SK-N-SH (cell line): ENCODE data around the gene ADRM1.

ENCODE experiments used
- EP300 ChIP-seq, 2 experiments: IDR thresholded peaks; 2 replicates each; pipeline versions ENCODE4 v1.4.0 to v1.6.1; 2012; ENCODE audit warnings: borderline replicate concordance in 1 of 2, low read depth in 1 of 2, low read length in 1 of 2
- EZH2phosphoT487 ChIP-seq: fragments of 200-600 bp; sonication (generic); IDR thresholded peaks from 2 replicates; pipeline ENCODE4 v1.6.1; 2017; ENCODE audit warnings: low read depth, mixed run types, mild to moderate bottlenecking, antibody characterized with exemption, moderate library complexity, borderline replicate concordance
- FOXJ3 ChIP-seq: sonication (generic); formaldehyde crosslinking; IDR thresholded peaks from 2 replicates; pipeline ENCODE4 v1.5.1; 2020; ENCODE audit warnings: mild to moderate bottlenecking, missing genetic modification reagents
- MXI1 ChIP-seq: IDR thresholded peaks from 2 replicates; pipeline ENCODE4 v1.6.1; 2012; ENCODE audit warnings: mild to moderate bottlenecking, low read depth, low read length, improper control_type of control experiment
- NFIC ChIP-seq: IDR thresholded peaks from 2 replicates; pipeline ENCODE4 v1.4.0; 2012; ENCODE audit warnings: borderline replicate concordance
- POLR2AphosphoS5 ChIP-seq: IDR thresholded peaks from 2 replicates; pipeline ENCODE4 v1.6.1; 2012; ENCODE audit warnings: low read depth, low read length
- RFX5 ChIP-seq: IDR thresholded peaks from 2 replicates; pipeline ENCODE4 v1.6.1; 2012; ENCODE audit warnings: mild to moderate bottlenecking, improper control_type of control experiment, low read length
- SIN3A ChIP-seq: IDR thresholded peaks from 2 replicates; pipeline ENCODE4 v1.6.1; 2012; ENCODE audit warnings: low read depth, mild to moderate bottlenecking, low read length, moderate library complexity, borderline replicate concordance
- SMC3 ChIP-seq: IDR thresholded peaks from 2 replicates; pipeline ENCODE4 v1.6.1; 2012; ENCODE audit warnings: low read depth, low read length, improper control_type of control experiment
- TAF1 ChIP-seq: IDR thresholded peaks from 2 replicates; pipeline ENCODE4 v1.6.1; 2012; ENCODE audit warnings: low read depth, mild to moderate bottlenecking, low read length, moderate library complexity, borderline replicate concordance
- TF ChIP-seq, protein P1 (sequence below): fragments of 200-600 bp; sonication (generic); IDR thresholded peaks from 2 replicates; pipeline ENCODE4 v1.6.1; 2017; ENCODE audit warnings: antibody characterized with exemption, mild to moderate bottlenecking, moderate library complexity
- TF ChIP-seq, protein P2 (sequence below): IDR thresholded peaks from 2 replicates; pipeline ENCODE4 v1.4.0; 2012; ENCODE audit warnings: low read depth
- TF ChIP-seq, protein P3 (sequence below): IDR thresholded peaks from 2 replicates; pipeline ENCODE4 v1.6.1; 2012; ENCODE audit warnings: mild to moderate bottlenecking, low read depth, low read length, moderate library complexity

DNA sequence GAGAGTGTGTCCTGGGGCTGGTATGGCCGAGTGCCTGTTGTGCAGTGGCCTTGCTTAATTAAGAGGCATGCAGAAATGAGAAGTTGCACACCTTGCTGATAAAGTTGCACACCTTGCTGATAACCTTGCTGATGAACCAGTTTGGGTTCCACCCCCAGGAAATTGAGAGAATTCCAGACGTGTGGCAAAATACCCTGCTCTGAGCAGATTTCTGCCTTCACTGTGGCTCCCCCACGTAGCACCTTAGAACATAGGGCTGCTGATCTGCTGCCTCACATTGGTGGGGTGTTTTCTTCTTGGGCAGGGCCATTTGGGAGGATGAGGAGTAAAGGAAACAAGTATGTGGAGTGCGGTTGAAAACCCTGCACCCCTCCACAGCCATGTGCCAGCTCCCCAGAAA lies 22.5 kb upstream of the ADRM1 start:
- no peak for TF ChIP-seq POLR2AphosphoS5
- TF ChIP-seq SIN3A = no peak
- TF ChIP-seq, protein P1, sequence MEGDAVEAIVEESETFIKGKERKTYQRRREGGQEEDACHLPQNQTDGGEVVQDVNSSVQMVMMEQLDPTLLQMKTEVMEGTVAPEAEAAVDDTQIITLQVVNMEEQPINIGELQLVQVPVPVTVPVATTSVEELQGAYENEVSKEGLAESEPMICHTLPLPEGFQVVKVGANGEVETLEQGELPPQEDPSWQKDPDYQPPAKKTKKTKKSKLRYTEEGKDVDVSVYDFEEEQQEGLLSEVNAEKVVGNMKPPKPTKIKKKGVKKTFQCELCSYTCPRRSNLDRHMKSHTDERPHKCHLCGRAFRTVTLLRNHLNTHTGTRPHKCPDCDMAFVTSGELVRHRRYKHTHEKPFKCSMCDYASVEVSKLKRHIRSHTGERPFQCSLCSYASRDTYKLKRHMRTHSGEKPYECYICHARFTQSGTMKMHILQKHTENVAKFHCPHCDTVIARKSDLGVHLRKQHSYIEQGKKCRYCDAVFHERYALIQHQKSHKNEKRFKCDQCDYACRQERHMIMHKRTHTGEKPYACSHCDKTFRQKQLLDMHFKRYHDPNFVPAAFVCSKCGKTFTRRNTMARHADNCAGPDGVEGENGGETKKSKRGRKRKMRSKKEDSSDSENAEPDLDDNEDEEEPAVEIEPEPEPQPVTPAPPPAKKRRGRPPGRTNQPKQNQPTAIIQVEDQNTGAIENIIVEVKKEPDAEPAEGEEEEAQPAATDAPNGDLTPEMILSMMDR = no peak
- TF ChIP-seq EP300 (IDR thresholded peaks at IDR 0.05; ENCODE audit: borderline replicate concordance in 1 of 2, low read depth in 1 of 2, low read length in 1 of 2) = no peak
- TF ChIP-seq EZH2phosphoT487 = no peak
- TF ChIP-seq SMC3 = no peak
- TF ChIP-seq, protein P2, sequence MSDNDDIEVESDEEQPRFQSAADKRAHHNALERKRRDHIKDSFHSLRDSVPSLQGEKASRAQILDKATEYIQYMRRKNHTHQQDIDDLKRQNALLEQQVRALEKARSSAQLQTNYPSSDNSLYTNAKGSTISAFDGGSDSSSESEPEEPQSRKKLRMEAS = no peak
- TF ChIP-seq MXI1 = no peak
- TF ChIP-seq, protein P3, sequence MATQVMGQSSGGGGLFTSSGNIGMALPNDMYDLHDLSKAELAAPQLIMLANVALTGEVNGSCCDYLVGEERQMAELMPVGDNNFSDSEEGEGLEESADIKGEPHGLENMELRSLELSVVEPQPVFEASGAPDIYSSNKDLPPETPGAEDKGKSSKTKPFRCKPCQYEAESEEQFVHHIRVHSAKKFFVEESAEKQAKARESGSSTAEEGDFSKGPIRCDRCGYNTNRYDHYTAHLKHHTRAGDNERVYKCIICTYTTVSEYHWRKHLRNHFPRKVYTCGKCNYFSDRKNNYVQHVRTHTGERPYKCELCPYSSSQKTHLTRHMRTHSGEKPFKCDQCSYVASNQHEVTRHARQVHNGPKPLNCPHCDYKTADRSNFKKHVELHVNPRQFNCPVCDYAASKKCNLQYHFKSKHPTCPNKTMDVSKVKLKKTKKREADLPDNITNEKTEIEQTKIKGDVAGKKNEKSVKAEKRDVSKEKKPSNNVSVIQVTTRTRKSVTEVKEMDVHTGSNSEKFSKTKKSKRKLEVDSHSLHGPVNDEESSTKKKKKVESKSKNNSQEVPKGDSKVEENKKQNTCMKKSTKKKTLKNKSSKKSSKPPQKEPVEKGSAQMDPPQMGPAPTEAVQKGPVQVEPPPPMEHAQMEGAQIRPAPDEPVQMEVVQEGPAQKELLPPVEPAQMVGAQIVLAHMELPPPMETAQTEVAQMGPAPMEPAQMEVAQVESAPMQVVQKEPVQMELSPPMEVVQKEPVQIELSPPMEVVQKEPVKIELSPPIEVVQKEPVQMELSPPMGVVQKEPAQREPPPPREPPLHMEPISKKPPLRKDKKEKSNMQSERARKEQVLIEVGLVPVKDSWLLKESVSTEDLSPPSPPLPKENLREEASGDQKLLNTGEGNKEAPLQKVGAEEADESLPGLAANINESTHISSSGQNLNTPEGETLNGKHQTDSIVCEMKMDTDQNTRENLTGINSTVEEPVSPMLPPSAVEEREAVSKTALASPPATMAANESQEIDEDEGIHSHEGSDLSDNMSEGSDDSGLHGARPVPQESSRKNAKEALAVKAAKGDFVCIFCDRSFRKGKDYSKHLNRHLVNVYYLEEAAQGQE = no peak
- TF ChIP-seq RFX5 = no peak
- no peak for TF ChIP-seq NFIC
- TF ChIP-seq FOXJ3 (CRISPR knock-in tag) = no peak
- no peak for TF ChIP-seq TAF1
